GM20000 (cell line): Measurements from ENCODE around the gene WDR7.

ENCODE experiments used
- DNase-seq: peaks from one replicate; pipeline ENCODE4 v3.0.0; 2012; ENCODE audit warnings: low spot score
- TF ChIP-seq, protein P1 (sequence below): IDR thresholded peaks from 2 replicates; pipeline ENCODE4 v1.5.1; 2012; ENCODE audit warnings: mild to moderate bottlenecking, control low read depth; ENCODE audit errors: extremely low read depth, missing control alignments

Gene WDR7

DNA sequence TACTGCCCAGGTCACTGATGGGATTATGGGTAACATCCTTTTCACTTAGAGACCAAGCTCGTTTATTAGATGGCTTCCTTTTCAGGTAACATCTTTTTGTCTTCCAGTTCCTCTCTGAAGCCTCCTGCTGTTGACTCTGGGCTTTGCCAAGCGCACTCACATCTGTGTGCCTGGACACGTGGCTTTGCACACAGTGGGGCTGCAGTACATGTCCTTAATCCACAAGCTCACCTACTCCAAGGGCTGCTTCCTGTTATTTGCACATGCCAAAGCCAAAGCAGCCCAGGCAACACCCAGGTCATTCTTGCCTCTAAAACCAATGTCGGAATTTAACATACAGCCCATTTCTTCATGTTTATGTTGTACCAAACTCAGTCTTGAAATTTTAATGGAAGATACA is 371.6 kb downstream of the WDR7 start:
- DNase-seq = no peak
- TF ChIP-seq, protein P1, sequence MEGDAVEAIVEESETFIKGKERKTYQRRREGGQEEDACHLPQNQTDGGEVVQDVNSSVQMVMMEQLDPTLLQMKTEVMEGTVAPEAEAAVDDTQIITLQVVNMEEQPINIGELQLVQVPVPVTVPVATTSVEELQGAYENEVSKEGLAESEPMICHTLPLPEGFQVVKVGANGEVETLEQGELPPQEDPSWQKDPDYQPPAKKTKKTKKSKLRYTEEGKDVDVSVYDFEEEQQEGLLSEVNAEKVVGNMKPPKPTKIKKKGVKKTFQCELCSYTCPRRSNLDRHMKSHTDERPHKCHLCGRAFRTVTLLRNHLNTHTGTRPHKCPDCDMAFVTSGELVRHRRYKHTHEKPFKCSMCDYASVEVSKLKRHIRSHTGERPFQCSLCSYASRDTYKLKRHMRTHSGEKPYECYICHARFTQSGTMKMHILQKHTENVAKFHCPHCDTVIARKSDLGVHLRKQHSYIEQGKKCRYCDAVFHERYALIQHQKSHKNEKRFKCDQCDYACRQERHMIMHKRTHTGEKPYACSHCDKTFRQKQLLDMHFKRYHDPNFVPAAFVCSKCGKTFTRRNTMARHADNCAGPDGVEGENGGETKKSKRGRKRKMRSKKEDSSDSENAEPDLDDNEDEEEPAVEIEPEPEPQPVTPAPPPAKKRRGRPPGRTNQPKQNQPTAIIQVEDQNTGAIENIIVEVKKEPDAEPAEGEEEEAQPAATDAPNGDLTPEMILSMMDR = no peak

GRCh38 chr18:57023275-57023882 is 372.2 kb downstream of the WDR7 start:
- no peak for DNase-seq
- TF ChIP-seq, protein P1 = no peak

- TF ChIP-seq, protein P1 = no peak
- no peak for DNase-seq
Measured at GRCh38 chr18:57025540-57025939, 374.4 kb downstream of the WDR7 start.

GRCh38 chr18:57026316-57026715 is 375.2 kb downstream of the WDR7 start:
- DNase-seq = no peak
- TF ChIP-seq, protein P1 = no peak

GRCh38 chr18:57027190-57027708 is 376.1 kb downstream of the WDR7 start:
- no peak for DNase-seq
- TF ChIP-seq, protein P1 = no peak

DNA sequence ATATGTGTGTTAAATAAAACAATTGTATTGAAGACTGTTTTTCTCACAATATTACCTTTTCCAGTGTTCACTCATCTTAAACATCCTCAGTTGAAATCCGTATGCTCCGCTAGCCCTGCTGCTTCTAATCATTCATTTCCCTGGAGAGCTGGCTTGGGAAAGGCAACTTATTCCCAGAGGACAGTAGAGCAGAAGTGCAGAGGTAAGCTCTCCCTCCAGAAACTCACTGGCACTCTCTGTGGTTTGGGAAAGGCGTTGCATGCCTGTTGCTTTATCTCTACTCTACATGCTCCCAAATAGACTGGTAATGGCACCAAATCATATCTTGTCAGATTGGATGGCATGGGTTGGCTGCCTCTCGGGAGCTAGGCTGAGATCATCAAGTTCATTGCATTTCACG is 378.6 kb downstream of the WDR7 start:
- no peak for DNase-seq
- TF ChIP-seq, protein P1 = no peak

DNA sequence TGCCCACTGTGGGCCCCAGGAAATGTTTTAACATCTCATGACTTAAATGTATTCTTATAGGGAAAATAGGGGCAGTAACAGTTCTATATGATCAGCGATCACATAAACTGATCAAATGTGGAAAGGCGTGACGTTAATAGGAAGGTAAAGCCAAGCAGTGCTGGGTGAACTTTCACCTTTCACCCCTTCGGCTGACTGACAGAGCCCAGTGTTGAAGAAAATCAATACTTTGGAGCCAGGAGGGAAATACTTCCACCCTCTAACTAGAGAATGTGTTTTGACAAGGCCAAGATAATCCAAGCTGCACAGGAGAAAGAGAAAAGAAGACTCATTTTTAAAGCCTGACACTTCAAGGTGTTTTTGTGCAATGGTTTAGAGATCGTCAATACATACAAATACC is 379.3 kb downstream of the WDR7 start:
- DNase-seq = no peak
- TF ChIP-seq, protein P1 = no peak
